Ammon's horn (tissue), 1 donor: ENCODE results near the gene MTMR10.

ENCODE experiments used
- DNase-seq: peaks from one replicate; pipeline ENCODE4 v3.0.0-alpha.2; 2016; ENCODE audit warnings: low spot score

MTMR10 gene

GRCh38 chr15:30991255-30992235, at the start of gene MTMR10:
TSS of gene MTMR10 (minus strand) at chr15:30991628. CDS start at chr15:30991506, 122 bp downstream.
- DNase-seq, result peak; percentile 71

GRCh38 chr15:31040611-31041010, 49.2 kb upstream of the MTMR10 start:
- no peak for DNase-seq

GRCh38 chr15:31039961-31040360, 48.5 kb upstream of the MTMR10 start:
- no peak for DNase-seq

GRCh38 chr15:31037731-31038477, 46.5 kb upstream of the MTMR10 start:
- no peak for DNase-seq

- no peak for DNase-seq
Observed at GRCh38 chr15:31036783-31037182, 45.4 kb upstream of the MTMR10 start.

GRCh38 chr15:31035610-31036009, 44.2 kb upstream of the MTMR10 start:
- no peak for DNase-seq

GRCh38 chr15:31034152-31034551, 42.7 kb upstream of the MTMR10 start:
- no peak for DNase-seq

GRCh38 chr15:31032961-31033371, 41.5 kb upstream of the MTMR10 start:
- no peak for DNase-seq

- DNase-seq, result no peak
Observed at GRCh38 chr15:31031471-31032067, 40.1 kb upstream of the MTMR10 start.

- DNase-seq, result no peak
Observed at GRCh38 chr15:31027910-31028578, 36.6 kb upstream of the MTMR10 start.

- no peak for DNase-seq
Observed at GRCh38 chr15:31025996-31026395, 34.6 kb upstream of the MTMR10 start.

GRCh38 chr15:31024979-31025378, 33.6 kb upstream of the MTMR10 start:
- DNase-seq, result no peak

GRCh38 chr15:31024330-31024729, 32.9 kb upstream of the MTMR10 start:
- no peak for DNase-seq

GRCh38 chr15:31023841-31024240, 32.4 kb upstream of the MTMR10 start:
- DNase-seq, result no peak

- no peak for DNase-seq
Observed at GRCh38 chr15:31021067-31021665, 29.7 kb upstream of the MTMR10 start.

- no peak for DNase-seq
Observed at GRCh38 chr15:31020542-31020941, 29.1 kb upstream of the MTMR10 start.

GRCh38 chr15:31019986-31020385, 28.6 kb upstream of the MTMR10 start:
- no peak for DNase-seq

GRCh38 chr15:31017311-31017710, 25.9 kb upstream of the MTMR10 start:
- no peak for DNase-seq

GRCh38 chr15:31016446-31016915, 25.1 kb upstream of the MTMR10 start:
- no peak for DNase-seq

GRCh38 chr15:31014608-31014925, 23.1 kb upstream of the MTMR10 start:
- DNase-seq, result no peak

- DNase-seq, result no peak
Observed at GRCh38 chr15:31013863-31014607, 22.6 kb upstream of the MTMR10 start.
